ENCODE results near the gene TLE5. TPM values are rescaled to one million over a fixed set of nuclear protein-coding genes. Genes with fewer than 3 reads are reported as not detected.

Gene TLE5
- total and polyA plus RNA-seq, 2 of the 4 experiments (the other 2 are of a cell fraction), result 119 to 407 TPM

DNA sequence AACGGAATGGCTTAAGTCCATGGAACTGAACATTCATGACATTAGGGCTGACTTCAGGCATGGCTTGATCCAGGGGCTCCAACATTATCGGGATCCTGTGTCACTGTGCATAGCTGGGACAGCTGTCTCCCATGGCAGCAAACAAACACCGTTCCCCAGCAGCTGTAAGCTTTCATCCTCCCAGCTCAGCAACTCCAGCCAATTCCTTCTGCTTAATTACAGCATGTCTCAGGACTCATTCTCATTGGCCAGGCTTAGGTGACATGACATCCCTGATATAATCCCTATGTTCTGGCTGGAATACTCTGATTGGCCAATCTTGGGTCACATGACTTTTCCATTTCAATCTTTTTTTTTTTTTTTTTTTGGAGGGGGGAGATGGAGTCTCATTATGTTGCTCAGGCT, 10.9 kb upstream of the TLE5 start:
- dilution Hi-C loops (cut with HindIII; ENCODE audit: low sequenced_read_pairs, unreplicated experiment), result no loop called here
- ChIA-PET POLR2A (ENCODE audit: unreplicated experiment) (no interaction called here), CTCF (no interaction called here)
- Histone ChIP-seq H4K5ac (ENCODE audit: low read depth, low read length) (no peak overlapping the region), H3K4ac (ENCODE audit: low read depth, low read length) (no peak overlapping the region), H2BK20ac (ENCODE audit: low read depth, low read length) (no peak overlapping the region), H3K14ac (replicated peaks; ENCODE audit: low read depth, low read length) (no peak overlapping the region), H2AFZ (replicated peaks; ENCODE audit: low read length, poor library complexity) (no peak overlapping the region), H3K56ac (ENCODE audit: extremely low read depth, insufficient read depth, low read length) (no peak overlapping the region), H3K79me1 (ENCODE audit: low read depth in 1 of 2, low read length in 2 of 2) (no peaks in the 10 kb centered on the region), H2BK120ac (ENCODE audit: low read depth, low read length) (no peak overlapping the region), H2BK15ac (ENCODE audit: low read depth, low read length) (no peak overlapping the region), H2BK5ac (ENCODE audit: low read depth, low read length, poor library complexity, severe bottlenecking) (no peak overlapping the region), H4K20me1 (ENCODE audit: insufficient read depth, low read length) (no peaks in the 10 kb centered on the region), H2AK5ac (ENCODE audit: low read depth, low read length) (no peak overlapping the region), H3K4me3 (ENCODE audit: insufficient read depth, low read depth, low read length) (no peak overlapping the region), H4K8ac (ENCODE audit: low read depth in 2 of 2, low read length in 2 of 2) (no peak overlapping the region), H3K9ac (ENCODE audit: low read depth, low read length) (no peak overlapping the region), H3K4me1 (ENCODE audit: control insufficient read depth, insufficient read depth, low read length) (peaks cover 2% of the 10 kb centered on the region; the same call in 1 of the 2 replicates), H3K4me2 (ENCODE audit: low read depth, low read length) (no peak overlapping the region), H2AK9ac (replicated peaks; ENCODE audit: low read depth, low read length, poor library complexity) (no peak overlapping the region), H3K9me1 (ENCODE audit: insufficient read depth, low read length) (no peaks in the 10 kb centered on the region; the same call in 1 of the 2 replicates), H3K18ac (ENCODE audit: low read depth, low read length) (no peak overlapping the region), H3K27me3 (ENCODE audit: control insufficient read depth, insufficient read depth, low read length) (no peaks in the 10 kb centered on the region), H3K9me3 (ENCODE audit: control insufficient read depth, insufficient read depth, low read length) (no peaks in the 10 kb centered on the region), H3K27ac (ENCODE audit: insufficient read depth, low read length) (no peak overlapping the region), H3K36me3 (ENCODE audit: control insufficient read depth, insufficient read depth, low read length) (no peaks in the 10 kb centered on the region), H4K91ac (ENCODE audit: insufficient read depth, low read depth, low read length) (no peak overlapping the region), H3K23ac (ENCODE audit: low read depth, low read length) (no peak overlapping the region)
- TF ChIP-seq, protein P1, sequence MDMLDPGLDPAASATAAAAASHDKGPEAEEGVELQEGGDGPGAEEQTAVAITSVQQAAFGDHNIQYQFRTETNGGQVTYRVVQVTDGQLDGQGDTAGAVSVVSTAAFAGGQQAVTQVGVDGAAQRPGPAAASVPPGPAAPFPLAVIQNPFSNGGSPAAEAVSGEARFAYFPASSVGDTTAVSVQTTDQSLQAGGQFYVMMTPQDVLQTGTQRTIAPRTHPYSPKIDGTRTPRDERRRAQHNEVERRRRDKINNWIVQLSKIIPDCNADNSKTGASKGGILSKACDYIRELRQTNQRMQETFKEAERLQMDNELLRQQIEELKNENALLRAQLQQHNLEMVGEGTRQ (IDR thresholded peaks at IDR 0.05; ENCODE audit: low read depth, low read length), result peak; percentile 71
- TF ChIP-seq BHLHE40 (IDR thresholded peaks at IDR 0.05; ENCODE audit: low read depth, low read length), result no peak
- intact Hi-C loops (cut with micrococcal nuclease), result no loop called here
- ATAC-seq (ENCODE audit: low read depth) (peak; percentile 49), DNase-seq (peak; percentile 68)
- no TSS peak for BruUV-seq (replicated peaks)
- 0% methylated on average over 1 of the region's 3 CpGs; no CpG with 5 or more reads in 1 of the 2 experiments for WGBS, 2 experiments (ENCODE audit: extremely low coverage in 2 of 2, insufficient read length in 1 of 2)
- in situ Hi-C loops (cut with MboI; ENCODE audit: low sequenced_read_pairs), result no loop called here

Measured in IMR-90 (cell line).